MCF 10A (cell line): ENCODE results near the gene ANP32D. TPM values are rescaled to one million over a fixed set of nuclear protein-coding genes. Genes with fewer than 3 reads are reported as not detected.

Source experiments
- BruUV-seq: library from RNA; stranded (reverse); fragments of 400-500 nt; replicated peaks from 2 replicates; lab custom pipeline; 2021; lab: Mats Ljungman, UMichigan
- CTCF ChIA-PET: fragments of 300-600 bp; sonication (Branson Sonifier 250); formaldehyde crosslinking; extraction: SDS; loops from one replicate; lab custom pipeline; 2021; ENCODE audit warnings: antibody characterized with exemption, inconsistent platforms; lab: Yijun Ruan, JAX
- POLR2A ChIA-PET: fragments of 300-600, 350-650 bp; sonication (Branson Sonifier 250); formaldehyde crosslinking; extraction: SDS; loops from one replicate; lab custom pipeline; 2020; ENCODE audit warnings: antibody characterized with exemption, inconsistent platforms; lab: Yijun Ruan, JAX
- DNase-seq: peaks from one replicate; pipeline ENCODE4 v3.0.0-alpha.2; 2018; ENCODE audit not compliant: unreplicated experiment
- H3K27ac Mint-ChIP-seq: one replicate; pipeline ENCODE4 v1.8.0; 2022; ENCODE audit warnings: mild to moderate bottlenecking, low read depth, mixed read lengths; ENCODE audit not compliant: unreplicated experiment
- H3K27me3 Mint-ChIP-seq: one replicate; pipeline ENCODE4 v1.8.0; 2022; ENCODE audit warnings: mixed read lengths; ENCODE audit not compliant: insufficient read depth, unreplicated experiment
- H3K36me3 Mint-ChIP-seq: one replicate; pipeline ENCODE4 v1.8.0; 2022; ENCODE audit warnings: mild to moderate bottlenecking, moderate library complexity, mixed read lengths; ENCODE audit not compliant: insufficient read depth, unreplicated experiment
- H3K4me1 Mint-ChIP-seq: one replicate; pipeline ENCODE4 v1.8.0; 2022; ENCODE audit warnings: mixed read lengths; ENCODE audit not compliant: insufficient read depth, unreplicated experiment
- H3K4me3 Mint-ChIP-seq: one replicate; pipeline ENCODE4 v1.8.0; 2022; ENCODE audit warnings: mild to moderate bottlenecking, moderate library complexity, mixed read lengths; ENCODE audit not compliant: unreplicated experiment
- H3K9me3 Mint-ChIP-seq: one replicate; pipeline ENCODE4 v1.8.0; 2022; ENCODE audit warnings: mixed read lengths; ENCODE audit not compliant: unreplicated experiment
- intact Hi-C: fragments of 100-400 bp; cut with micrococcal nuclease; formaldehyde crosslinking; loops from 2 replicates; pipeline ENCODE4 v1.14.1; 2022
- total RNA-seq: library from RNA; stranded (reverse); gene quantifications from 2 replicates; pipeline ENCODE4 v1.2.3, GENCODE V29; 2022
- TF ChIP-seq, protein P1 (sequence below): fragments of 200-600 bp; IDR thresholded peaks from one replicate; pipeline ENCODE4 v1.8.0; 2022; ENCODE audit warnings: antibody characterized with exemption, mild to moderate bottlenecking; ENCODE audit not compliant: unreplicated experiment

Gene ANP32D
- total RNA-seq, 1 experiment from 2014 or later: not detected

DNA sequence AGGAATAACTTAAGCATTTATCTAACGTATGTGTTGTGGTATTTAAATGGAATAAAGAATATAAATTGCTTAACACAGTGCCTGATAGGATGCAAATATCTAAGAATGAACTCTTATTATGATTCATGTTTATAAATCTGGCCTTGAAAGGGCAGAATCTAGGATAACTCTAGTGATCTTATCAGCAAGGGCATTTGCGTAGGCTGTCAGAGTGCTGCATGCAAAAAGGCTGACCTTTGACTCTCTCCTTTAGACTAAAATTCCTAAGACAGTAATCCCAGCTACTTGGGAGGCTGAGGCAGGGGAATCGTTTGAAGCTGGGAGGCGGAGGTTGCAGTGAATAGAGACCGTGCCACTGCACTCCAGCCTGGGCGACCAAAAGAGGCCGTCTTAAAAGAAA is 31.3 kb upstream of the ANP32D start:
- Mint-ChIP-seq H3K4me1 (no peaks in the 10 kb centered on the region), H3K4me3 (no peak overlapping the region), H3K27me3 (peaks cover 46% of the 10 kb centered on the region), H3K27ac (no peak overlapping the region), H3K9me3 (peaks cover 4% of the 10 kb centered on the region), H3K36me3 (no peaks in the 10 kb centered on the region)
- ChIA-PET POLR2A (no interaction called here), CTCF (no interaction called here)
- no TSS peak for BruUV-seq
- DNase-seq: no peak
- TF ChIP-seq, protein P1, sequence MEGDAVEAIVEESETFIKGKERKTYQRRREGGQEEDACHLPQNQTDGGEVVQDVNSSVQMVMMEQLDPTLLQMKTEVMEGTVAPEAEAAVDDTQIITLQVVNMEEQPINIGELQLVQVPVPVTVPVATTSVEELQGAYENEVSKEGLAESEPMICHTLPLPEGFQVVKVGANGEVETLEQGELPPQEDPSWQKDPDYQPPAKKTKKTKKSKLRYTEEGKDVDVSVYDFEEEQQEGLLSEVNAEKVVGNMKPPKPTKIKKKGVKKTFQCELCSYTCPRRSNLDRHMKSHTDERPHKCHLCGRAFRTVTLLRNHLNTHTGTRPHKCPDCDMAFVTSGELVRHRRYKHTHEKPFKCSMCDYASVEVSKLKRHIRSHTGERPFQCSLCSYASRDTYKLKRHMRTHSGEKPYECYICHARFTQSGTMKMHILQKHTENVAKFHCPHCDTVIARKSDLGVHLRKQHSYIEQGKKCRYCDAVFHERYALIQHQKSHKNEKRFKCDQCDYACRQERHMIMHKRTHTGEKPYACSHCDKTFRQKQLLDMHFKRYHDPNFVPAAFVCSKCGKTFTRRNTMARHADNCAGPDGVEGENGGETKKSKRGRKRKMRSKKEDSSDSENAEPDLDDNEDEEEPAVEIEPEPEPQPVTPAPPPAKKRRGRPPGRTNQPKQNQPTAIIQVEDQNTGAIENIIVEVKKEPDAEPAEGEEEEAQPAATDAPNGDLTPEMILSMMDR: no peak
- intact Hi-C loops: no loop called here

DNA sequence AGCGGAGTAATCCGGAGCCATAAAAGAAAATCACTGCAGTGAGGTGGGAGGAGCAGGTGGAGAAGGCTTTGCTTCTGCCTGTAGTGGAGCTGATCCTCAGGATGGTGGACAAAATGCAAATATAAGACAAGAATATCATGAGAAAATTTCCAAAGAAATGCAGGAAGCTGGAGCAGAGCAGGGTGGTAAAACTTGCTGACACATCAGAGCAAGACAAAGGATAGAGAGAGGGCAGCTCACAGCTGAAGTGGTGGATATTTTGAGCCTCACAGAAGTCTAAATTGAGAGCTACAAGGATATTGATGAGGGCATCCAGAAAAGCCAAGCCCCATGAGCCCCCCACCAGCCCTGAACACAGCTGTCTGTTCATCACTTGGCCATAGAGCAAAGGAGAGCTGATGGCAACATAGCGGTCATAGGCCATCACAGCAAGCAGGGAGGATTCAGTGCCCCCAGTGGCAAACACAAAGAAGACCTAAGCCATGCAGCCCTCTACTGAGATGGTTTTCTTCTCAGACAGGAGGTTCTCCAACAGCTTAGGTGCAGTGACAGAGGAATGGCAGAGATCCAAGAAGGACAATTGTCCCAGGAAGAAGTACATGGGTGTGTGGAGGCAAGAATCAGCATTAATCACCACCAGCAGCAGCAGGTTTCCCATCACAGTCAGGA is 30.0 kb upstream of the ANP32D start:
- H3K4me3 Mint-ChIP-seq: no peak overlapping the region
- H3K27me3 Mint-ChIP-seq: peaks cover 36% of the 10 kb centered on the region
- H3K9me3 Mint-ChIP-seq: no peaks in the 10 kb centered on the region
- DNase-seq: no peak
- intact Hi-C loops: no loop called here
- POLR2A ChIA-PET: no interaction called here
- CTCF ChIA-PET: interaction anchor here (0.7 kb wide), 1 partner anchor 43 kb away, joined by 4 read pairs; no protein-coding TSS in a partner anchor
- BruUV-seq: no TSS peak
- no peaks in the 10 kb centered on the region for H3K4me1 Mint-ChIP-seq
- no peaks in the 10 kb centered on the region for H3K36me3 Mint-ChIP-seq
- no peak overlapping the region for H3K27ac Mint-ChIP-seq
- TF ChIP-seq, protein P1: no peak

DNA sequence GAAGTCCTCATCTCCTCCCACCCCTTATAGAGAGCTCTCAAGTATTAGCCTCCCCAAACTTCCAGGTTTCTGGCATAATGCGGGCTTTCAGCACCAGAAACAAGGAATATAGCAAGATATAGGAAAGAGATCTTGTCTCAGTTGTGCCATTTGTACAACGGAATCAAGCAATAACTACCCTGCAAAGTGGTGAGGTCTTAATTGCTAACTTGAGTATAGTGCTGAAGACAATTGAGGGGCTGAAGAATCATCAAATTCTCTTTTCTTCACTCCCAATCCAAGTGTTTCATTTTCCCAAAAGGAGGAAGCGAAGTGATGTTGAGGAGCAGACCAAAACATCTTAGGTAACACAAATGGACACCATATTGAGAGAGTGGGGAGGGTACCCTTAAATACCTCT is 26.8 kb upstream of the ANP32D start:
- no peaks in the 10 kb centered on the region for H3K9me3 Mint-ChIP-seq
- peaks cover 60% of the 10 kb centered on the region for H3K27me3 Mint-ChIP-seq
- TF ChIP-seq, protein P1: no peak
- no peaks in the 10 kb centered on the region for H3K36me3 Mint-ChIP-seq
- H3K4me1 Mint-ChIP-seq: no peaks in the 10 kb centered on the region
- ChIA-PET POLR2A (no interaction called here), CTCF (interaction anchor here (0.9 kb wide), 1 partner anchor 135 kb away, joined by 4 read pairs; no protein-coding TSS in a partner anchor)
- no peak for DNase-seq
- H3K27ac Mint-ChIP-seq: no peak overlapping the region
- intact Hi-C loops: no loop called here
- no TSS peak for BruUV-seq
- no peak overlapping the region for H3K4me3 Mint-ChIP-seq

DNA sequence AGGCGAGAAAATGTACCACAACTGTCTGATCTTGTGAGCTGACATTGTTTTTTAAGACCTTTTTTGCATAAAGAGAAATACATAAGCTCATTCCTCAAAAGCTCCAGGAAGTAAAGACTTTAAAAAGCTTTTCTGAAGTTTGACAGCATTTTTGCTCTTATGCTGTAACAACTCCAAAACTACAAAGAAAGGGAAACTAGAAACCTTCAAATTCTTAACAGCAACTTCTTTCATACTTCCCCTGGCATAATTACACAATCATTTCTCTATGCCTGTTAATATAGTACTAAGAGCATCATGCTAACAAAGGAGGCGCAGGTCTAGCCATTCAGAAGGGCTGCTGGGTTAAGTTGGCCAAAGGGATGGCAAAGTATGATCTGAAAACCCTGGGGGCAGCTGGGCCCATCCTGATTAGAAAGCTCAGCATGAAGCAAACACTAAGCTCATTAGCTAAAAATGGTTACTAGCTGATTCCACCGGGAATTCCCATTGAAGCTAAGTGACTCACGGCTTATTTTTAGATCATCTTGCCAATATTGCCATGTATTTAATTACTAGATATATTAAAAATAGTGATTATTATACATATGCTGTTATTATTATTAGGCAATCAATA is 26.1 kb upstream of the ANP32D start:
- H3K4me3 Mint-ChIP-seq: no peak overlapping the region
- CTCF ChIA-PET: interaction anchor here (0.7 to 0.9 kb wide), 2 partner anchors 89 to 134 kb away, joined by 4 read pairs; no protein-coding TSS in a partner anchor
- no peak overlapping the region for H3K27ac Mint-ChIP-seq
- intact Hi-C loops: no loop called here
- BruUV-seq: no TSS peak
- POLR2A ChIA-PET: interaction anchor here (0.7 kb wide), 1 partner anchor 51 kb away, joined by 3 read pairs; no protein-coding TSS in a partner anchor
- H3K36me3 Mint-ChIP-seq: no peaks in the 10 kb centered on the region
- H3K9me3 Mint-ChIP-seq: no peaks in the 10 kb centered on the region
- no peak for DNase-seq
- TF ChIP-seq, protein P1: no peak
- H3K27me3 Mint-ChIP-seq: peaks cover 65% of the 10 kb centered on the region
- H3K4me1 Mint-ChIP-seq: no peaks in the 10 kb centered on the region
